ENCODE data around the gene ANKRD12. TPM values are rescaled to one million over a fixed set of nuclear protein-coding genes. Genes with fewer than 3 reads are reported as not detected.

Gene ANKRD12
- total and polyA plus RNA-seq, 2 experiments from 2014 or later: 23.9 to 92.4 TPM

DNA sequence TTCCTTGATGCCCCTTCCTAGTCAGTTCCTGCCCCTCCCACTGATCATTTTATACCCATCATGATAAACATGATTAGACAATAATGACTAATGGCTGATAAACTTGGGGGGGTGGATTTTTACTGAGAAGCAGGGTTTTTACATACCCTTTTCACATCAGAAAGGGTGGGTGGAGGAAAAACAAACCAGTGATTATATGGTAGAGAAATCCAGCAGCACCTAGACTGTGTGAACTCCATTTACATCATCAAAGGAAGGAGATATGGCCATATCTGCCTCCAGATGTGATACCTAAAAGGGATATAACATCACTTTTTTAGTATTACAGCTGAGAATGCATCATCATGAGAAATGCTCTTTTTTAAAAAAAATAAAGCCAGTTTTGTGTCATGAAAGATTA is 89.9 kb downstream of the ANKRD12 start (continued):
- TF ChIP-seq, protein P1, sequence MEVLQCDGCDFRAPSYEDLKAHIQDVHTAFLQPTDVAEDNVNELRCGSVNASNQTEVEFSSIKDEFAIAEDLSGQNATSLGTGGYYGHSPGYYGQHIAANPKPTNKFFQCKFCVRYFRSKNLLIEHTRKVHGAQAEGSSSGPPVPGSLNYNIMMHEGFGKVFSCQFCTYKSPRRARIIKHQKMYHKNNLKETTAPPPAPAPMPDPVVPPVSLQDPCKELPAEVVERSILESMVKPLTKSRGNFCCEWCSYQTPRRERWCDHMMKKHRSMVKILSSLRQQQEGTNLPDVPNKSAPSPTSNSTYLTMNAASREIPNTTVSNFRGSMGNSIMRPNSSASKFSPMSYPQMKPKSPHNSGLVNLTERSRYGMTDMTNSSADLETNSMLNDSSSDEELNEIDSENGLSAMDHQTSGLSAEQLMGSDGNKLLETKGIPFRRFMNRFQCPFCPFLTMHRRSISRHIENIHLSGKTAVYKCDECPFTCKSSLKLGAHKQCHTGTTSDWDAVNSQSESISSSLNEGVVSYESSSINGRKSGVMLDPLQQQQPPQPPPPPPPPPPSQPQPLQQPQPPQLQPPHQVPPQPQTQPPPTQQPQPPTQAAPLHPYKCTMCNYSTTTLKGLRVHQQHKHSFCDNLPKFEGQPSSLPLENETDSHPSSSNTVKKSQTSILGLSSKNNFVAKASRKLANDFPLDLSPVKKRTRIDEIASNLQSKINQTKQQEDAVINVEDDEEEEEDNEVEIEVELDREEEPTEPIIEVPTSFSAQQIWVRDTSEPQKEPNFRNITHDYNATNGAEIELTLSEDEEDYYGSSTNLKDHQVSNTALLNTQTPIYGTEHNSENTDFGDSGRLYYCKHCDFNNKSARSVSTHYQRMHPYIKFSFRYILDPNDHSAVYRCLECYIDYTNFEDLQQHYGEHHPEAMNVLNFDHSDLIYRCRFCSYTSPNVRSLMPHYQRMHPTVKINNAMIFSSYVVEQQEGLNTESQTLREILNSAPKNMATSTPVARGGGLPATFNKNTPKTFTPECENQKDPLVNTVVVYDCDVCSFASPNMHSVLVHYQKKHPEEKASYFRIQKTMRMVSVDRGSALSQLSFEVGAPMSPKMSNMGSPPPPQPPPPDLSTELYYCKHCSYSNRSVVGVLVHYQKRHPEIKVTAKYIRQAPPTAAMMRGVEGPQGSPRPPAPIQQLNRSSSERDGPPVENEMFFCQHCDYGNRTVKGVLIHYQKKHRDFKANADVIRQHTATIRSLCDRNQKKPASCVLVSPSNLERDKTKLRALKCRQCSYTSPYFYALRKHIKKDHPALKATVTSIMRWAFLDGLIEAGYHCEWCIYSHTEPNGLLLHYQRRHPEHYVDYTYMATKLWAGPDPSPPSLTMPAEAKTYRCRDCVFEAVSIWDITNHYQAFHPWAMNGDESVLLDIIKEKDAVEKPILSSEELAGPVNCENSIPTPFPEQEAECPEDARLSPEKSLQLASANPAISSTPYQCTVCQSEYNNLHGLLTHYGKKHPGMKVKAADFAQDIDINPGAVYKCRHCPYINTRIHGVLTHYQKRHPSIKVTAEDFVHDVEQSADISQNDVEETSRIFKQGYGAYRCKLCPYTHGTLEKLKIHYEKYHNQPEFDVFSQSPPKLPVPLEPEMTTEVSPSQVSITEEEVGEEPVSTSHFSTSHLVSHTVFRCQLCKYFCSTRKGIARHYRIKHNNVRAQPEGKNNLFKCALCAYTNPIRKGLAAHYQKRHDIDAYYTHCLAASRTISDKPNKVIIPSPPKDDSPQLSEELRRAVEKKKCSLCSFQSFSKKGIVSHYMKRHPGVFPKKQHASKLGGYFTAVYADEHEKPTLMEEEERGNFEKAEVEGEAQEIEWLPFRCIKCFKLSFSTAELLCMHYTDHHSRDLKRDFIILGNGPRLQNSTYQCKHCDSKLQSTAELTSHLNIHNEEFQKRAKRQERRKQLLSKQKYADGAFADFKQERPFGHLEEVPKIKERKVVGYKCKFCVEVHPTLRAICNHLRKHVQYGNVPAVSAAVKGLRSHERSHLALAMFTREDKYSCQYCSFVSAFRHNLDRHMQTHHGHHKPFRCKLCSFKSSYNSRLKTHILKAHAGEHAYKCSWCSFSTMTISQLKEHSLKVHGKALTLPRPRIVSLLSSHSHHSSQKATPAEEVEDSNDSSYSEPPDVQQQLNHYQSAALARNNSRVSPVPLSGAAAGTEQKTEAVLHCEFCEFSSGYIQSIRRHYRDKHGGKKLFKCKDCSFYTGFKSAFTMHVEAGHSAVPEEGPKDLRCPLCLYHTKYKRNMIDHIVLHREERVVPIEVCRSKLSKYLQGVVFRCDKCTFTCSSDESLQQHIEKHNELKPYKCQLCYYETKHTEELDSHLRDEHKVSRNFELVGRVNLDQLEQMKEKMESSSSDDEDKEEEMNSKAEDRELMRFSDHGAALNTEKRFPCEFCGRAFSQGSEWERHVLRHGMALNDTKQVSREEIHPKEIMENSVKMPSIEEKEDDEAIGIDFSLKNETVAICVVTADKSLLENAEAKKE (CRISPR knock-in tag; IDR thresholded peaks at IDR 0.05): no peak
- TF ChIP-seq, protein P2, sequence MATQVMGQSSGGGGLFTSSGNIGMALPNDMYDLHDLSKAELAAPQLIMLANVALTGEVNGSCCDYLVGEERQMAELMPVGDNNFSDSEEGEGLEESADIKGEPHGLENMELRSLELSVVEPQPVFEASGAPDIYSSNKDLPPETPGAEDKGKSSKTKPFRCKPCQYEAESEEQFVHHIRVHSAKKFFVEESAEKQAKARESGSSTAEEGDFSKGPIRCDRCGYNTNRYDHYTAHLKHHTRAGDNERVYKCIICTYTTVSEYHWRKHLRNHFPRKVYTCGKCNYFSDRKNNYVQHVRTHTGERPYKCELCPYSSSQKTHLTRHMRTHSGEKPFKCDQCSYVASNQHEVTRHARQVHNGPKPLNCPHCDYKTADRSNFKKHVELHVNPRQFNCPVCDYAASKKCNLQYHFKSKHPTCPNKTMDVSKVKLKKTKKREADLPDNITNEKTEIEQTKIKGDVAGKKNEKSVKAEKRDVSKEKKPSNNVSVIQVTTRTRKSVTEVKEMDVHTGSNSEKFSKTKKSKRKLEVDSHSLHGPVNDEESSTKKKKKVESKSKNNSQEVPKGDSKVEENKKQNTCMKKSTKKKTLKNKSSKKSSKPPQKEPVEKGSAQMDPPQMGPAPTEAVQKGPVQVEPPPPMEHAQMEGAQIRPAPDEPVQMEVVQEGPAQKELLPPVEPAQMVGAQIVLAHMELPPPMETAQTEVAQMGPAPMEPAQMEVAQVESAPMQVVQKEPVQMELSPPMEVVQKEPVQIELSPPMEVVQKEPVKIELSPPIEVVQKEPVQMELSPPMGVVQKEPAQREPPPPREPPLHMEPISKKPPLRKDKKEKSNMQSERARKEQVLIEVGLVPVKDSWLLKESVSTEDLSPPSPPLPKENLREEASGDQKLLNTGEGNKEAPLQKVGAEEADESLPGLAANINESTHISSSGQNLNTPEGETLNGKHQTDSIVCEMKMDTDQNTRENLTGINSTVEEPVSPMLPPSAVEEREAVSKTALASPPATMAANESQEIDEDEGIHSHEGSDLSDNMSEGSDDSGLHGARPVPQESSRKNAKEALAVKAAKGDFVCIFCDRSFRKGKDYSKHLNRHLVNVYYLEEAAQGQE (IDR thresholded peaks at IDR 0.05; ENCODE audit: unreplicated experiment): no peak
- no peak for TF ChIP-seq STAT1 (IDR thresholded peaks at IDR 0.05; ENCODE audit: unreplicated experiment)
- TF ChIP-seq JUNB (IDR thresholded peaks at IDR 0.05; ENCODE audit: unreplicated experiment): no peak
- TF ChIP-seq EZH2phosphoT487 (IDR thresholded peaks at IDR 0.05; ENCODE audit: unreplicated experiment): no peak
- TF ChIP-seq NANOG (IDR thresholded peaks at IDR 0.05; ENCODE audit: borderline replicate concordance): no peak
- TF ChIP-seq, protein P3, sequence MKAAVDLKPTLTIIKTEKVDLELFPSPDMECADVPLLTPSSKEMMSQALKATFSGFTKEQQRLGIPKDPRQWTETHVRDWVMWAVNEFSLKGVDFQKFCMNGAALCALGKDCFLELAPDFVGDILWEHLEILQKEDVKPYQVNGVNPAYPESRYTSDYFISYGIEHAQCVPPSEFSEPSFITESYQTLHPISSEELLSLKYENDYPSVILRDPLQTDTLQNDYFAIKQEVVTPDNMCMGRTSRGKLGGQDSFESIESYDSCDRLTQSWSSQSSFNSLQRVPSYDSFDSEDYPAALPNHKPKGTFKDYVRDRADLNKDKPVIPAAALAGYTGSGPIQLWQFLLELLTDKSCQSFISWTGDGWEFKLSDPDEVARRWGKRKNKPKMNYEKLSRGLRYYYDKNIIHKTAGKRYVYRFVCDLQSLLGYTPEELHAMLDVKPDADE (IDR thresholded peaks at IDR 0.05): no peak
- TF ChIP-seq ZNF331 (CRISPR knock-in tag; IDR thresholded peaks at IDR 0.05; ENCODE audit: low read depth): no peak
- TF ChIP-seq POLR2AphosphoS5 (IDR thresholded peaks at IDR 0.05; ENCODE audit: low read depth): no peak
- TF ChIP-seq, protein P4, sequence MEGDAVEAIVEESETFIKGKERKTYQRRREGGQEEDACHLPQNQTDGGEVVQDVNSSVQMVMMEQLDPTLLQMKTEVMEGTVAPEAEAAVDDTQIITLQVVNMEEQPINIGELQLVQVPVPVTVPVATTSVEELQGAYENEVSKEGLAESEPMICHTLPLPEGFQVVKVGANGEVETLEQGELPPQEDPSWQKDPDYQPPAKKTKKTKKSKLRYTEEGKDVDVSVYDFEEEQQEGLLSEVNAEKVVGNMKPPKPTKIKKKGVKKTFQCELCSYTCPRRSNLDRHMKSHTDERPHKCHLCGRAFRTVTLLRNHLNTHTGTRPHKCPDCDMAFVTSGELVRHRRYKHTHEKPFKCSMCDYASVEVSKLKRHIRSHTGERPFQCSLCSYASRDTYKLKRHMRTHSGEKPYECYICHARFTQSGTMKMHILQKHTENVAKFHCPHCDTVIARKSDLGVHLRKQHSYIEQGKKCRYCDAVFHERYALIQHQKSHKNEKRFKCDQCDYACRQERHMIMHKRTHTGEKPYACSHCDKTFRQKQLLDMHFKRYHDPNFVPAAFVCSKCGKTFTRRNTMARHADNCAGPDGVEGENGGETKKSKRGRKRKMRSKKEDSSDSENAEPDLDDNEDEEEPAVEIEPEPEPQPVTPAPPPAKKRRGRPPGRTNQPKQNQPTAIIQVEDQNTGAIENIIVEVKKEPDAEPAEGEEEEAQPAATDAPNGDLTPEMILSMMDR (conservative IDR thresholded peaks at IDR 0.05; ENCODE audit: low read depth in 2 of 2): no peak
- no peak for TF ChIP-seq ZNF114 (CRISPR knock-in tag; IDR thresholded peaks at IDR 0.05)
